WTC11 (cell line): ENCODE measurements around the gene ANXA8L1. TPM values are rescaled to one million over a fixed set of nuclear protein-coding genes. Genes with fewer than 3 reads are reported as not detected.

ENCODE experiments used
- total RNA-seq: library from RNA; stranded (reverse); gene quantifications from 3 replicates; pipeline ENCODE4 v1.2.3, GENCODE V29; 2021

Gene ANXA8L1
- total RNA-seq, 1 experiment from 2014 or later, result not detected

Other genes starting within 250 kb of the ANXA8L1 start
- not detected in 3 replicates for gene ANTXRL, start 88.8 kb upstream of the ANXA8L1 start, total RNA-seq
- 0.14 TPM in 1 of 3 replicates, not detected in the others for gene NPY4R, start 90.2 kb downstream of the ANXA8L1 start, total RNA-seq
- 17.5 to 22.5 TPM (median 20.9 TPM) in 3 replicates for gene GPRIN2, start 180.9 kb downstream of the ANXA8L1 start, total RNA-seq
- 1.2 to 1.6 TPM (median 1.5 TPM) in 3 replicates for gene SYT15, start 203.4 kb downstream of the ANXA8L1 start, total RNA-seq